GM18909 (cell line): ENCODE data around the gene PFDN1.

Source experiments
- ATAC-seq: cut with Tn5 transposase; IDR thresholded peaks from one replicate; pipeline ENCODE4 v1.9.1; 2021; ENCODE audit warnings: mild to moderate bottlenecking; ENCODE audit not compliant: unreplicated experiment, poor library complexity

The PFDN1 gene

GRCh38 chr5:140299056-140299455 is 3.8 kb downstream of the PFDN1 start:
- ATAC-seq: no peak

GRCh38 chr5:140298183-140298601 is 4.7 kb downstream of the PFDN1 start:
- ATAC-seq: no peak

- no peak for ATAC-seq
These were observed 5.6 kb downstream of the PFDN1 start for GRCh38 chr5:140297283-140297682.

GRCh38 chr5:140296289-140296688 is 6.6 kb downstream of the PFDN1 start:
- ATAC-seq: no peak

- no peak for ATAC-seq
These were observed 7.5 kb downstream of the PFDN1 start for GRCh38 chr5:140295414-140295813.

- no peak for ATAC-seq
These were observed 8.1 kb downstream of the PFDN1 start for GRCh38 chr5:140294753-140295152.

GRCh38 chr5:140293849-140294100 is 9.1 kb downstream of the PFDN1 start:
- ATAC-seq: no peak

GRCh38 chr5:140293091-140293848 is 9.6 kb downstream of the PFDN1 start:
- ATAC-seq: no peak

GRCh38 chr5:140292212-140293036 is 10.5 kb downstream of the PFDN1 start:
- ATAC-seq: no peak

GRCh38 chr5:140287801-140288521 is 14.9 kb downstream of the PFDN1 start:
- ATAC-seq: no peak

- ATAC-seq: no peak
These were observed 16.5 kb downstream of the PFDN1 start for GRCh38 chr5:140286424-140286823.

GRCh38 chr5:140284013-140284412 is 18.9 kb downstream of the PFDN1 start:
- ATAC-seq: no peak

- no peak for ATAC-seq
These were observed 20.6 kb downstream of the PFDN1 start for GRCh38 chr5:140282266-140282665.

- no peak for ATAC-seq
These were observed 27.1 kb downstream of the PFDN1 start for GRCh38 chr5:140275837-140276236.

GRCh38 chr5:140273401-140273877 is 29.5 kb downstream of the PFDN1 start:
- no peak for ATAC-seq

GRCh38 chr5:140270008-140270407 is 32.9 kb downstream of the PFDN1 start:
- ATAC-seq: no peak

- ATAC-seq: no peak
These were observed 35.3 kb downstream of the PFDN1 start for GRCh38 chr5:140267559-140268018.

GRCh38 chr5:140267201-140267540 is 35.7 kb downstream of the PFDN1 start:
- ATAC-seq: no peak

GRCh38 chr5:140266471-140267200 is 36.3 kb downstream of the PFDN1 start:
- no peak for ATAC-seq

- no peak for ATAC-seq
These were observed 37.1 kb downstream of the PFDN1 start for GRCh38 chr5:140265845-140266244.
